Measurements from ENCODE around the gene HOOK2. TPM values are rescaled to one million over a fixed set of nuclear protein-coding genes. Genes with fewer than 3 reads are reported as not detected.

Gene HOOK2
- 25.5 and 32.4 TPM in 2 replicates for total RNA-seq

GRCh38 chr19:12774588-12775555 is at the start of gene HOOK2:
HOOK2 (minus strand) TSS chr19:12775552; CDS start chr19:12775449, 103 bp downstream.

GRCh38 chr19:12806242-12807081 is 31.1 kb upstream of the HOOK2 start, which contains the start of gene RNASEH2A:
RNASEH2A (plus strand) TSS chr19:12806584; CDS start chr19:12806674, 90 bp downstream.

GRCh38 chr19:12801466-12802266 is 26.3 kb upstream of the HOOK2 start, which contains the start of the genes PRDX2 and THSD8:
PRDX2 (minus strand) TSS chr19:12801800; CDS start chr19:12801261, 539 bp downstream.
THSD8 (plus strand) TSS chr19:12802069; CDS start chr19:12802072, 3 bp downstream.

GRCh38 chr19:12791345-12792050 is 16.1 kb upstream of the HOOK2 start, which contains the start of gene JUNB:
JUNB (plus strand) TSS chr19:12791486; CDS start chr19:12791772, 286 bp downstream.

GRCh38 chr19:12751635-12752034 is 23.7 kb downstream of the HOOK2 start, which contains the start of gene BEST2:
BEST2 (plus strand) TSS chr19:12751791; CDS start chr19:12752593, 802 bp downstream.

GRCh38 chr19:12736995-12737834 is 38.1 kb downstream of the HOOK2 start, which contains the start of gene GET3:
GET3 (plus strand) TSS chr19:12737497; CDS start chr19:12737506, 9 bp downstream.

GRCh38 chr19:12723641-12724426 is 51.5 kb downstream of the HOOK2 start, which contains the start of gene TNPO2:
TNPO2 (minus strand) TSS chr19:12723932; CDS start chr19:12720977, 2,955 bp downstream.

Other genes starting within 250 kb of the HOOK2 start
- gene ZNF564, start 224.1 kb downstream of the HOOK2 start, total RNA-seq = 2.3 and 3.7 TPM in 2 replicates
- gene ZNF490, start 164.7 kb downstream of the HOOK2 start, total RNA-seq = 3.0 and 4.3 TPM in 2 replicates
- 9.0 and 9.2 TPM in 2 replicates for gene ZNF791, start 164.6 kb downstream of the HOOK2 start, total RNA-seq
- 39.4 and 43.9 TPM in 2 replicates for gene MAN2B1, start 108.8 kb downstream of the HOOK2 start, total RNA-seq
- gene WDR83, start 108.7 kb downstream of the HOOK2 start, total RNA-seq = 6.2 and 10.6 TPM in 2 replicates
- gene DHPS, start 93.7 kb downstream of the HOOK2 start, total RNA-seq = 63.6 and 81.8 TPM in 2 replicates
- not detected in 2 replicates for gene GNG14, start 87.6 kb downstream of the HOOK2 start, total RNA-seq
- 15.8 and 23.4 TPM in 2 replicates for gene FBXW9, start 78.9 kb downstream of the HOOK2 start, total RNA-seq
- gene TNPO2, start 51.6 kb downstream of the HOOK2 start, total RNA-seq = 36.6 and 41.9 TPM in 2 replicates
- 284 and 434 TPM in 2 replicates for gene TRIR, start 40.9 kb downstream of the HOOK2 start, total RNA-seq
- 64.1 and 82.2 TPM in 2 replicates for gene GET3, start 38.1 kb downstream of the HOOK2 start, total RNA-seq
- not detected in 2 replicates for gene BEST2, start 23.8 kb downstream of the HOOK2 start, total RNA-seq
- 514 and 542 TPM in 2 replicates for gene JUNB, start 15.9 kb upstream of the HOOK2 start, total RNA-seq
- 476 and 536 TPM in 2 replicates for gene PRDX2, start 26.2 kb upstream of the HOOK2 start, total RNA-seq
- not detected in 2 replicates for gene THSD8, start 26.5 kb upstream of the HOOK2 start, total RNA-seq
- gene RNASEH2A, start 31.0 kb upstream of the HOOK2 start, total RNA-seq = 39.0 and 42.2 TPM in 2 replicates
- not detected in 2 replicates for gene RTBDN, start 59.0 kb upstream of the HOOK2 start, total RNA-seq
- gene MAST1, start 63.0 kb upstream of the HOOK2 start, total RNA-seq = 0.23 and 0.42 TPM in 2 replicates
- gene DNASE2, start 105.9 kb upstream of the HOOK2 start, total RNA-seq = 29.3 and 32.3 TPM in 2 replicates
- not detected in 2 replicates for gene KLF1, start 111.6 kb upstream of the HOOK2 start, total RNA-seq
- gene GCDH, start 115.6 kb upstream of the HOOK2 start, total RNA-seq = 20.6 and 38.9 TPM in 2 replicates
- 0.14 and 2.2 TPM in 2 replicates for gene SYCE2, start 143.7 kb upstream of the HOOK2 start, total RNA-seq
- gene FARSA, start 158.2 kb upstream of the HOOK2 start, total RNA-seq = 96.3 and 108 TPM in 2 replicates
- gene CALR, start 163.1 kb upstream of the HOOK2 start, total RNA-seq = 926 and 958 TPM in 2 replicates
- 103 and 117 TPM in 2 replicates for gene RAD23A, start 170.3 kb upstream of the HOOK2 start, total RNA-seq
- gene GADD45GIP1, start 181.7 kb upstream of the HOOK2 start, total RNA-seq = 88.6 and 107 TPM in 2 replicates
- 0.07 TPM in 1 of 2 replicates, not detected in the other for gene DAND5, start 194.0 kb upstream of the HOOK2 start, total RNA-seq
- gene NFIX, start 219.9 kb upstream of the HOOK2 start, total RNA-seq = 13.4 and 19.7 TPM in 2 replicates

Data from airway epithelial cell (primary cell).